ENCODE results near the gene OR4D1. TPM values are rescaled to one million over a fixed set of nuclear protein-coding genes. Genes with fewer than 3 reads are reported as not detected.

OR4D1 gene
- total and polyA plus RNA-seq, 2 of the 4 experiments (the other 2 are of a cell fraction) = not detected

DNA sequence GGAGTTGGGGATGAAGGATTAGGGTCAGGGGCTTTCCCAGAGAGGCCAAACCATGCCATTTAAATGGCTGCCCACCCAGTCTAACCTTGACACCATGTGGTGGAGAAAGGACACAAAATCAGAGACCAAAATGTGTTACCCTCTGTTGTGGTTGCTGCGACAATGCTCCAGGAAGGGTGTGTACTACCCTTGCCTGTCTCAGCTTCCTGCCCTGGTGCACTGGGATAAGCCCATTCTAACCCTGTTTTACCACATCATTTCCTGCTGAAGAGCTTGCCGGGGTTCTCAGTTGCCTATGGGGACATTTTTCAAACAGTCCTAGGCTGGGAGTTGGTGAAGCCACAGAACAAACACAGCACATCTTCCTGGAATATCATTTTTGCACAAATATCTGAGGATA lies 4.9 kb downstream of the OR4D1 start:
- no peaks in the 10 kb centered on the region for H3K36me3 ChIP-seq (ENCODE audit: control insufficient read depth, insufficient read depth, low read length)
- intact Hi-C loops (cut with micrococcal nuclease) (no loop called here), in situ Hi-C loops (cut with MboI; ENCODE audit: low sequenced_read_pairs) (no loop called here), dilution Hi-C loops (cut with HindIII; ENCODE audit: low sequenced_read_pairs, unreplicated experiment) (no loop called here)
- no peak overlapping the region for H3K56ac ChIP-seq (ENCODE audit: extremely low read depth, insufficient read depth, low read length)
- H3K4me1 ChIP-seq (ENCODE audit: control insufficient read depth, insufficient read depth, low read length) = peaks cover 2% of the 10 kb centered on the region; the same call in 1 of the 2 replicates
- H3K79me1 ChIP-seq (ENCODE audit: low read depth in 1 of 2, low read length in 2 of 2) = no peaks in the 10 kb centered on the region
- no peak overlapping the region for H3K4me2 ChIP-seq (ENCODE audit: low read depth, low read length)
- H4K20me1 ChIP-seq (ENCODE audit: insufficient read depth, low read length) = no peaks in the 10 kb centered on the region
- no peak overlapping the region for H2AK5ac ChIP-seq (ENCODE audit: low read depth, low read length)
- H3K18ac ChIP-seq (ENCODE audit: low read depth, low read length) = no peak overlapping the region
- no peak overlapping the region for H2AK9ac ChIP-seq (replicated peaks; ENCODE audit: low read depth, low read length, poor library complexity)
- H4K91ac ChIP-seq (ENCODE audit: insufficient read depth, low read depth, low read length) = no peak overlapping the region
- no peak overlapping the region for H3K27ac ChIP-seq (ENCODE audit: insufficient read depth, low read length)
- no peak overlapping the region for H2AFZ ChIP-seq (replicated peaks; ENCODE audit: low read length, poor library complexity)
- no peak overlapping the region for H3K4me3 ChIP-seq (ENCODE audit: insufficient read depth, low read depth, low read length)
- no peak overlapping the region for H2BK5ac ChIP-seq (ENCODE audit: low read depth, low read length, poor library complexity, severe bottlenecking)
- H2BK120ac ChIP-seq (ENCODE audit: low read depth, low read length) = no peak overlapping the region
- H4K8ac ChIP-seq (ENCODE audit: low read depth in 2 of 2, low read length in 2 of 2) = no peak overlapping the region
- no peak for ATAC-seq (ENCODE audit: low read depth)
- H3K4ac ChIP-seq (ENCODE audit: low read depth, low read length) = no peak overlapping the region
- WGBS, 2 experiments (ENCODE audit: extremely low coverage in 2 of 2, insufficient read length in 1 of 2) = 60% methylated on average over 1 of the region's 2 CpGs; no CpG with 5 or more reads in 1 of the 2 experiments
- H3K14ac ChIP-seq (replicated peaks; ENCODE audit: low read depth, low read length) = no peak overlapping the region
- DNase-seq = no peak
- H2BK15ac ChIP-seq (ENCODE audit: low read depth, low read length) = no peak overlapping the region
- no peaks in the 10 kb centered on the region for H3K9me1 ChIP-seq (ENCODE audit: insufficient read depth, low read length)
- ChIA-PET POLR2A (ENCODE audit: unreplicated experiment) (no interaction called here), CTCF (interaction anchor here (0.8 kb wide), 1 partner anchor 18 kb away, joined by 3 read pairs; no protein-coding TSS in a partner anchor)
- H3K9ac ChIP-seq (ENCODE audit: low read depth, low read length) = no peak overlapping the region
- TF ChIP-seq POLR2A (IDR thresholded peaks at IDR 0.05; ENCODE audit: low read depth, low read length) (no peak), RCOR1 (IDR thresholded peaks at IDR 0.05; ENCODE audit: insufficient replicate concordance, low read length) (no peak), CHD1 (IDR thresholded peaks at IDR 0.05; ENCODE audit: low read depth, low read length) (no peak), MAFK (IDR thresholded peaks at IDR 0.05; ENCODE audit: low read depth, low read length) (no peak), SMC3 (IDR thresholded peaks at IDR 0.05; ENCODE audit: low read depth, low read length) (no peak), MAZ (IDR thresholded peaks at IDR 0.05; ENCODE audit: borderline replicate concordance, low read depth, low read length) (no peak), RAD21 (IDR thresholded peaks at IDR 0.05; ENCODE audit: low read length) (no peak), CEBPB (IDR thresholded peaks at IDR 0.05; ENCODE audit: low read depth, low read length) (no peak), ELK1 (IDR thresholded peaks at IDR 0.05; ENCODE audit: borderline replicate concordance, low read depth, low read length) (no peak), BHLHE40 (IDR thresholded peaks at IDR 0.05; ENCODE audit: low read depth, low read length) (no peak), FOS (IDR thresholded peaks at IDR 0.05; ENCODE audit: low read depth, low read length) (no peak)
- no peaks in the 10 kb centered on the region for H3K9me3 ChIP-seq (ENCODE audit: control insufficient read depth, insufficient read depth, low read length)
- no peak overlapping the region for H2BK20ac ChIP-seq (ENCODE audit: low read depth, low read length)
- no peak overlapping the region for H4K5ac ChIP-seq (ENCODE audit: low read depth, low read length)
- no TSS peak for BruUV-seq (replicated peaks)
- no peak overlapping the region for H3K23ac ChIP-seq (ENCODE audit: low read depth, low read length)
- H3K27me3 ChIP-seq (ENCODE audit: control insufficient read depth, insufficient read depth, low read length) = peaks cover 28% of the 10 kb centered on the region

Measured in IMR-90 (cell line).